ENCODE results near the gene KIFC1. TPM values are rescaled to one million over a fixed set of nuclear protein-coding genes. Genes with fewer than 3 reads are reported as not detected.

KIFC1 gene
- polyA plus RNA-seq, 1 of the 3 experiments (the other 2 are of a cell fraction) = 35.9 TPM

DNA sequence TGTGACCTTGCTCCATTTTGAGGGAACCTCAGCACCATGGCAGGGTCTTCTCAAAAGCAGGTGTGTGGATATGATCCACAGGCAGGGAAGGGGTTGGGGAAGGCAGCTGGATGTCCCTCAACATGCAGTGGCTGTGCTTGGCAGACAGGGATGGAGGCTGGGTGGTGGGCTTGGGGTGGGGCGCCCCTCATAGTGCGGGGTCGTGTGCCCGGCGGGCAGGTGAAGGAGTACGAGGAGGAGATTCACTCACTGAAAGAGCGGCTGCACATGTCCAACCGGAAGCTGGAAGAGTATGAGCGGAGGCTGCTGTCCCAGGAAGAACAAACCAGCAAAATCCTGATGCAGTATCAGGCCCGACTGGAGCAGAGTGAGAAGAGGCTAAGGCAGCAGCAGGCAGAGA lies 54.7 kb downstream of the KIFC1 start (continued):
- TF ChIP-seq, protein P1, sequence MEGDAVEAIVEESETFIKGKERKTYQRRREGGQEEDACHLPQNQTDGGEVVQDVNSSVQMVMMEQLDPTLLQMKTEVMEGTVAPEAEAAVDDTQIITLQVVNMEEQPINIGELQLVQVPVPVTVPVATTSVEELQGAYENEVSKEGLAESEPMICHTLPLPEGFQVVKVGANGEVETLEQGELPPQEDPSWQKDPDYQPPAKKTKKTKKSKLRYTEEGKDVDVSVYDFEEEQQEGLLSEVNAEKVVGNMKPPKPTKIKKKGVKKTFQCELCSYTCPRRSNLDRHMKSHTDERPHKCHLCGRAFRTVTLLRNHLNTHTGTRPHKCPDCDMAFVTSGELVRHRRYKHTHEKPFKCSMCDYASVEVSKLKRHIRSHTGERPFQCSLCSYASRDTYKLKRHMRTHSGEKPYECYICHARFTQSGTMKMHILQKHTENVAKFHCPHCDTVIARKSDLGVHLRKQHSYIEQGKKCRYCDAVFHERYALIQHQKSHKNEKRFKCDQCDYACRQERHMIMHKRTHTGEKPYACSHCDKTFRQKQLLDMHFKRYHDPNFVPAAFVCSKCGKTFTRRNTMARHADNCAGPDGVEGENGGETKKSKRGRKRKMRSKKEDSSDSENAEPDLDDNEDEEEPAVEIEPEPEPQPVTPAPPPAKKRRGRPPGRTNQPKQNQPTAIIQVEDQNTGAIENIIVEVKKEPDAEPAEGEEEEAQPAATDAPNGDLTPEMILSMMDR (IDR thresholded peaks at IDR 0.05) = no peak
- TF ChIP-seq GABPA (IDR thresholded peaks at IDR 0.05; ENCODE audit: low read depth) (no peak), FOSL2 (IDR thresholded peaks at IDR 0.05; ENCODE audit: borderline replicate concordance, low read depth) (no peak), TCF12 (IDR thresholded peaks at IDR 0.05) (no peak), ELF1 (IDR thresholded peaks at IDR 0.05) (no peak), MEF2A (IDR thresholded peaks at IDR 0.05; ENCODE audit: borderline replicate concordance, low read depth) (no peak), TEAD4 (IDR thresholded peaks at IDR 0.05; ENCODE audit: borderline replicate concordance, insufficient read depth) (no peak), FOXM1 (IDR thresholded peaks at IDR 0.05; ENCODE audit: low read depth) (no peak), SIN3A (IDR thresholded peaks at IDR 0.05; ENCODE audit: borderline replicate concordance, low read depth, low read length) (no peak), EP300 (IDR thresholded peaks at IDR 0.05; ENCODE audit: borderline replicate concordance in 1 of 2, low read depth in 1 of 2, low read length in 1 of 2) (no peak), NFIC (IDR thresholded peaks at IDR 0.05; ENCODE audit: borderline replicate concordance) (no peak)

DNA sequence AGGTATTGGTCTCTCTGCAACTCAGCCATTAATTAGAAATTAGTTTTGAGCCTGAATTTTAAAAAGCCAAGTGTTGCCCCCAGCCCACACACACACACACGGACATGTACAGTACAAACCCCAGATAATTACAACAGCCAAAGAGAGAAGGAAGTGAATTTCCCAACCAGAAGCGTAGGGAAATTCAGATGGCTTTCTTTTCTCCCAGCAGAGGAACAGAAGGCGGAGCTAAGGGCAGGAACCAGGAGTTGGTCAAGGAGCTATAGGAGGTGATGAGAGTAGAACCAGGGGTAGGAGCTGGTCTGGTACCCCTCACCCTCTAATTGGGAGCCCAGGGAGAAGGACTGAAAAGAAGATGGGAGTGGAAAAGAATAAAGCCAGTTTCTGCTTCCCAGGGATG lies 58.8 kb downstream of the KIFC1 start:
- CTCF ChIA-PET = no interaction called here
- no peaks in the 10 kb centered on the region for H3K27me3 ChIP-seq (ENCODE audit: insufficient read depth)

More for the DNA sequence above, 58.8 kb downstream of the KIFC1 start:
- WGBS (ENCODE audit: low lambda C conversion rate) = 89% methylated on average over 3 of the region's 3 CpGs
- no peak overlapping the region for H3K4me3 ChIP-seq (ENCODE audit: low read depth in 2 of 2, low read length in 1 of 2)
- H3F3A ChIP-seq (replicated peaks; ENCODE audit: insufficient read depth) = peaks cover 17% of the 10 kb centered on the region
- H3K4me1 ChIP-seq (ENCODE audit: control insufficient read depth in 1 of 2, insufficient read depth in 2 of 2, low read depth in 1 of 2, low read length in 1 of 2) = peaks cover 0 to 16% of the 10 kb centered on the region in 2 experiments; a peak in 1 of 4 replicates
- no peaks in the 10 kb centered on the region for H3K9me3 ChIP-seq
- H3K9ac ChIP-seq = no peak overlapping the region
- no peak overlapping the region for H2AFZ ChIP-seq (ENCODE audit: low read depth)
- DNase-seq = no peak
- H3K36me3 ChIP-seq (replicated peaks in 1 of 2; ENCODE audit: control insufficient read depth in 1 of 2, insufficient read depth in 2 of 2, low read length in 1 of 2) = peaks cover 0 to 33% of the 10 kb centered on the region in 2 experiments
- TF ChIP-seq, protein P2, sequence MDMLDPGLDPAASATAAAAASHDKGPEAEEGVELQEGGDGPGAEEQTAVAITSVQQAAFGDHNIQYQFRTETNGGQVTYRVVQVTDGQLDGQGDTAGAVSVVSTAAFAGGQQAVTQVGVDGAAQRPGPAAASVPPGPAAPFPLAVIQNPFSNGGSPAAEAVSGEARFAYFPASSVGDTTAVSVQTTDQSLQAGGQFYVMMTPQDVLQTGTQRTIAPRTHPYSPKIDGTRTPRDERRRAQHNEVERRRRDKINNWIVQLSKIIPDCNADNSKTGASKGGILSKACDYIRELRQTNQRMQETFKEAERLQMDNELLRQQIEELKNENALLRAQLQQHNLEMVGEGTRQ (IDR thresholded peaks at IDR 0.05; ENCODE audit: borderline replicate concordance, low read depth, low read length) = no peak
- TF ChIP-seq, protein P1 (IDR thresholded peaks at IDR 0.05) = no peak
- no peak for TF ChIP-seq SMC3 (IDR thresholded peaks at IDR 0.05; ENCODE audit: low read depth, low read length)
- TF ChIP-seq FOXM1 (IDR thresholded peaks at IDR 0.05; ENCODE audit: low read depth) = no peak
- no peak for TF ChIP-seq YY1 (IDR thresholded peaks at IDR 0.05; ENCODE audit: low read depth)
- no peak for TF ChIP-seq MXI1 (IDR thresholded peaks at IDR 0.05; ENCODE audit: low read depth, low read length)
- no peak for TF ChIP-seq GATA2 (CRISPR knock-in tag; IDR thresholded peaks at IDR 0.05)
- TF ChIP-seq RXRA (IDR thresholded peaks at IDR 0.05; ENCODE audit: borderline replicate concordance, low read depth) = no peak
- TF ChIP-seq, protein P3, sequence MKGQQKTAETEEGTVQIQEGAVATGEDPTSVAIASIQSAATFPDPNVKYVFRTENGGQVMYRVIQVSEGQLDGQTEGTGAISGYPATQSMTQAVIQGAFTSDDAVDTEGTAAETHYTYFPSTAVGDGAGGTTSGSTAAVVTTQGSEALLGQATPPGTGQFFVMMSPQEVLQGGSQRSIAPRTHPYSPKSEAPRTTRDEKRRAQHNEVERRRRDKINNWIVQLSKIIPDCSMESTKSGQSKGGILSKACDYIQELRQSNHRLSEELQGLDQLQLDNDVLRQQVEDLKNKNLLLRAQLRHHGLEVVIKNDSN (IDR thresholded peaks at IDR 0.05; ENCODE audit: borderline replicate concordance, low read depth) = no peak
- no peak for TF ChIP-seq TAF1 (IDR thresholded peaks at IDR 0.05; ENCODE audit: borderline replicate concordance, low read depth, low read length)
- no peak for TF ChIP-seq MEF2A (IDR thresholded peaks at IDR 0.05; ENCODE audit: borderline replicate concordance, low read depth)
- TF ChIP-seq, protein P4, sequence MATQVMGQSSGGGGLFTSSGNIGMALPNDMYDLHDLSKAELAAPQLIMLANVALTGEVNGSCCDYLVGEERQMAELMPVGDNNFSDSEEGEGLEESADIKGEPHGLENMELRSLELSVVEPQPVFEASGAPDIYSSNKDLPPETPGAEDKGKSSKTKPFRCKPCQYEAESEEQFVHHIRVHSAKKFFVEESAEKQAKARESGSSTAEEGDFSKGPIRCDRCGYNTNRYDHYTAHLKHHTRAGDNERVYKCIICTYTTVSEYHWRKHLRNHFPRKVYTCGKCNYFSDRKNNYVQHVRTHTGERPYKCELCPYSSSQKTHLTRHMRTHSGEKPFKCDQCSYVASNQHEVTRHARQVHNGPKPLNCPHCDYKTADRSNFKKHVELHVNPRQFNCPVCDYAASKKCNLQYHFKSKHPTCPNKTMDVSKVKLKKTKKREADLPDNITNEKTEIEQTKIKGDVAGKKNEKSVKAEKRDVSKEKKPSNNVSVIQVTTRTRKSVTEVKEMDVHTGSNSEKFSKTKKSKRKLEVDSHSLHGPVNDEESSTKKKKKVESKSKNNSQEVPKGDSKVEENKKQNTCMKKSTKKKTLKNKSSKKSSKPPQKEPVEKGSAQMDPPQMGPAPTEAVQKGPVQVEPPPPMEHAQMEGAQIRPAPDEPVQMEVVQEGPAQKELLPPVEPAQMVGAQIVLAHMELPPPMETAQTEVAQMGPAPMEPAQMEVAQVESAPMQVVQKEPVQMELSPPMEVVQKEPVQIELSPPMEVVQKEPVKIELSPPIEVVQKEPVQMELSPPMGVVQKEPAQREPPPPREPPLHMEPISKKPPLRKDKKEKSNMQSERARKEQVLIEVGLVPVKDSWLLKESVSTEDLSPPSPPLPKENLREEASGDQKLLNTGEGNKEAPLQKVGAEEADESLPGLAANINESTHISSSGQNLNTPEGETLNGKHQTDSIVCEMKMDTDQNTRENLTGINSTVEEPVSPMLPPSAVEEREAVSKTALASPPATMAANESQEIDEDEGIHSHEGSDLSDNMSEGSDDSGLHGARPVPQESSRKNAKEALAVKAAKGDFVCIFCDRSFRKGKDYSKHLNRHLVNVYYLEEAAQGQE (IDR thresholded peaks at IDR 0.05; ENCODE audit: low read depth, low read length) = no peak
- TF ChIP-seq EP300 (IDR thresholded peaks at IDR 0.05; ENCODE audit: borderline replicate concordance in 1 of 2, low read depth in 1 of 2, low read length in 1 of 2) = no peak
- no peak for TF ChIP-seq EZH2phosphoT487 (IDR thresholded peaks at IDR 0.05; ENCODE audit: borderline replicate concordance, low read depth)
- TF ChIP-seq NFIC (IDR thresholded peaks at IDR 0.05; ENCODE audit: borderline replicate concordance) = no peak
- H3K79me2 ChIP-seq (ENCODE audit: insufficient read depth) = peaks cover 25% of the 10 kb centered on the region
- no peaks in the 10 kb centered on the region for H3K9me2 ChIP-seq
- POLR2A ChIA-PET = interaction anchor here (0.6 to 2.0 kb wide), 2 partner anchors 9 to 20 kb away, joined by 3 to 9 read pairs; no protein-coding TSS in a partner anchor
- no peak overlapping the region for H3K4me2 ChIP-seq
- H3K27ac ChIP-seq (ENCODE audit: low read depth in 2 of 2, low read length in 1 of 2) = no peak overlapping the region
- H4K20me1 ChIP-seq (ENCODE audit: insufficient read depth) = no peaks in the 10 kb centered on the region

All from SK-N-SH (cell line).